GM18519 (cell line): ENCODE results near the gene MAN1C1.
"Not testable (repeated sequence)": the region's sequence is repeated elsewhere in the genome, so short reads cannot be mapped to it uniquely, and the experiment has no call there.

Experiments
- ATAC-seq: cut with Tn5 transposase; IDR thresholded peaks from one replicate; pipeline ENCODE4 v1.9.1; 2021; ENCODE audit warnings: mild to moderate bottlenecking, moderate library complexity; ENCODE audit not compliant: unreplicated experiment, low FRiP score

MAN1C1 gene

GRCh38 chr1:25653558-25653957 lies 37.0 kb downstream of the MAN1C1 start:
- no peak for ATAC-seq

GRCh38 chr1:25654109-25654660 lies 37.6 kb downstream of the MAN1C1 start:
- no peak for ATAC-seq

- ATAC-seq = no peak
Observed at GRCh38 chr1:25657121-25657882, 40.7 kb downstream of the MAN1C1 start.

- ATAC-seq = no peak
Observed at GRCh38 chr1:25657883-25658760, 41.5 kb downstream of the MAN1C1 start.

GRCh38 chr1:25658791-25659431 lies 42.3 kb downstream of the MAN1C1 start:
- no peak for ATAC-seq

- no peak for ATAC-seq
Observed at GRCh38 chr1:25661043-25661815, 44.6 kb downstream of the MAN1C1 start.

- no peak for ATAC-seq
Observed at GRCh38 chr1:25662061-25662460, 45.5 kb downstream of the MAN1C1 start.

GRCh38 chr1:25662959-25663358 lies 46.4 kb downstream of the MAN1C1 start:
- not testable (repeated sequence) for ATAC-seq

- no peak for ATAC-seq
Observed at GRCh38 chr1:25664357-25665199, 48.0 kb downstream of the MAN1C1 start.

GRCh38 chr1:25666460-25666859 lies 49.9 kb downstream of the MAN1C1 start:
- ATAC-seq = no peak

GRCh38 chr1:25668931-25669573 lies 52.5 kb downstream of the MAN1C1 start:
- no peak for ATAC-seq

GRCh38 chr1:25669781-25670567 lies 53.4 kb downstream of the MAN1C1 start:
- no peak for ATAC-seq

GRCh38 chr1:25671929-25672328 lies 55.3 kb downstream of the MAN1C1 start:
- ATAC-seq = no peak

- ATAC-seq = no peak
Observed at GRCh38 chr1:25672763-25673409, 56.3 kb downstream of the MAN1C1 start.

GRCh38 chr1:25673456-25673855 lies 56.9 kb downstream of the MAN1C1 start:
- ATAC-seq = no peak

- no peak for ATAC-seq
Observed at GRCh38 chr1:25673962-25674806, 57.6 kb downstream of the MAN1C1 start.

GRCh38 chr1:25674807-25675084 lies 58.2 kb downstream of the MAN1C1 start:
- ATAC-seq = no peak
